Common myeloid progenitor, CD34-positive (primary cell): ENCODE data around the gene RBM47.
A peak's percentile ranks its signal among the peaks of the same experiment; 100 is the strongest.
"Not testable (repeated sequence)": the region's sequence is repeated elsewhere in the genome, so short reads cannot be mapped to it uniquely, and the experiment has no call there.

Source experiments
- CTCF ChIA-PET: fragments of 350-600 bp; sonication (Branson Sonifier 250); formaldehyde crosslinking; loops from one replicate; lab custom pipeline; 2021; ENCODE audit warnings: antibody characterized with exemption; lab: Charles Lee
- POLR2A ChIA-PET: fragments of 350-600 bp; sonication (Branson Sonifier 250); formaldehyde crosslinking; loops from one replicate; lab custom pipeline; 2021; ENCODE audit warnings: antibody characterized with exemption; lab: Charles Lee
- DNase-seq, 3 donors: peaks; one replicate each; pipeline versions ENCODE4 v3.0.0 to v3.0.0-alpha.2; 2013
- H3K27ac ChIP-seq, 2 experiments: 1 replicate in 1 of 2; 2 replicates in 1 of 2; pipeline ENCODE4 v1.7.0; 2013; ENCODE audit warnings: inconsistent platforms in 2 of 2, low read length in 2 of 2, mild to moderate bottlenecking in 2 of 2, low read depth in 1 of 2, moderate library complexity in 1 of 2; ENCODE audit not compliant: severe bottlenecking in 2 of 2, insufficient read depth in 1 of 2, poor library complexity in 1 of 2
- H3K27me3 ChIP-seq, 5 experiments: replicated peaks in 2 of 5; 1 replicate in 3 of 5; 2 replicates in 2 of 5; pipeline versions ENCODE4 v1.6.1 to v1.7.0; 2013; ENCODE audit warnings: low read length in 4 of 5, mild to moderate bottlenecking in 2 of 5, moderate library complexity in 2 of 5, inconsistent platforms in 1 of 5; ENCODE audit not compliant: insufficient read depth in 5 of 5, control insufficient read depth in 4 of 5
- H3K36me3 ChIP-seq, 4 experiments: 1 replicate in 2 of 4; 2 replicates in 2 of 4; pipeline versions ENCODE4 v1.6.1 to v1.7.0; 2013; ENCODE audit warnings: low read length in 3 of 4, control low read depth in 1 of 4, mild to moderate bottlenecking in 1 of 4; ENCODE audit not compliant: control insufficient read depth in 4 of 4, insufficient read depth in 4 of 4
- H3K4me1 ChIP-seq, 4 experiments: 1 replicate in 3 of 4; 2 replicates in 1 of 4; pipeline versions ENCODE4 v1.6.1 to v1.7.1; 2013; ENCODE audit warnings: low read length in 3 of 4, mild to moderate bottlenecking in 3 of 4, control low read depth in 1 of 4, inconsistent platforms in 1 of 4, moderate library complexity in 1 of 4; ENCODE audit not compliant: control insufficient read depth in 4 of 4, insufficient read depth in 4 of 4; ENCODE audit errors: control extremely low read depth in 1 of 4
- H3K4me3 ChIP-seq, 7 experiments: 1 replicate in 4 of 7; 2 replicates in 3 of 7; pipeline versions ENCODE4 v1.5.1 to v1.7.0; 2013; ENCODE audit warnings: mild to moderate bottlenecking in 7 of 7, low read length in 6 of 7, moderate library complexity in 6 of 7, inconsistent platforms in 2 of 7, low read depth in 2 of 7, control low read depth in 1 of 7; ENCODE audit not compliant: insufficient read depth in 4 of 7, control insufficient read depth in 1 of 7; ENCODE audit errors: extremely low read depth in 1 of 7
- H3K9me3 ChIP-seq, 5 experiments: 1 replicate in 4 of 5; 2 replicates in 1 of 5; pipeline versions ENCODE4 v1.6.1 to v1.7.1; 2013; ENCODE audit warnings: low read length in 4 of 5, mild to moderate bottlenecking in 2 of 5, inconsistent platforms in 1 of 5, low read depth in 1 of 5, moderate library complexity in 1 of 5; ENCODE audit not compliant: control insufficient read depth in 4 of 5, insufficient read depth in 2 of 5; ENCODE audit errors: control extremely low read depth in 1 of 5
- WGBS: methylation state at CpG from one replicate; pipeline ENCODE4 v1.1.5; 2013; ENCODE audit not compliant: insufficient coverage; 5-methylcytosine and 5-hydroxymethylcytosine counted together

RBM47 gene

DNA sequence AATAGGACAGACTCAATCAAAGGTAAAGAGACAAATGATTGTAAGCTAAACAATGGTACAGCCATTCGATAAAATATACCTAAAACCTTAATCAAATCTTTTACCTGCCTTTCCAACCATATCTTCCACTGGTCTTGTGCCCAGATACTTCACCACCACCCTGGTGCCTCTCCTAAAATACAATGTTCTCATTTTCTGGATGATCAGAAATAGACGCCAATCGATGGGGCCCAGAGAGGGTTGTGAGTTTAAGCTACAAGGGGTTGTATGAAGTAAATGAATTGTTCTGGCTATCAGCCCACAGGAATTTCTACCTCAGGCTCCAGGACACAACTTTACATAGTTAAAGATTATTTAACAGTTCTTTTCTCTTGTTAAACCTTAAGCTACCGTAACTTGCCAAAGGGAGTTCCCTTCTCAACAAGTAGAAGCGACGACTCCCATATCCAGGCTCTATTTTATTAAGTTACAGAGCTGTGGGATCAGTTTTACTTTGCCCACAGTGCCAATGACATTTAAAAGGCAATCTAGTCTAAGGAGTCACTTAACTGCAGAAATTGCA, 195.5 kb downstream of the RBM47 start:
- no peaks in the 10 kb centered on the region for H3K4me1 ChIP-seq
- CTCF ChIA-PET, result no interaction called here
- H3K27me3 ChIP-seq, result no peaks in the 10 kb centered on the region
- DNase-seq, result no peak
- H3K9me3 ChIP-seq, result peaks cover 0 to 3% (median 0%) of the 10 kb centered on the region in 5 experiments
- no peak overlapping the region for H3K4me3 ChIP-seq
- peaks cover 0 to 2% (median 0%) of the 10 kb centered on the region in 4 experiments for H3K36me3 ChIP-seq
- 100% methylated on average over 1 of the region's 6 CpGs for WGBS
- POLR2A ChIA-PET, result interaction anchor here (0.6 kb wide), 1 partner anchor 20 kb away, joined by 3 read pairs; no protein-coding TSS in a partner anchor
- no peak overlapping the region for H3K27ac ChIP-seq

DNA sequence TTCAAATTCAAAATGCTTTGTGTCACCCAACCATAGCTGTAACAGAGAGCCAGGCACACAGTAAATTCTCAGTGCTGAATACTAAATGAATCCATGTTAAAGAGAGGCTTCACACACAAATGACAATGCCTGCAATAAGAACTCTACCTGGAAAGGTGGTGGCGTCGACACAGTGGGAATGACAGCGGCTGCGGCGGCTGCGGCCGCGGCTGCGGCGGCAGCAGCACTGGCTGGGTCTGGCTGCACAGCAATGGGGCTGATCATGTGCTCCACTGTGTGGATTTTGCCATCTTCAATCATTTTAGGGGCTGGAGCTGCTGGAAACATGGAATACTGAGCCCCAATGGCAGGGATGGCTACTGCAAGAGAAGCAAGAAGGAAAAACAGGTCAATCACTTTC, 197.2 kb downstream of the RBM47 start:
- H3K4me1 ChIP-seq, result peaks cover 0 to under 1% (median 0%) of the 10 kb centered on the region in 4 experiments
- no peaks in the 10 kb centered on the region for H3K27me3 ChIP-seq
- H3K36me3 ChIP-seq, result peaks cover 0 to 2% (median 0%) of the 10 kb centered on the region in 4 experiments
- DNase-seq, result no peak
- CTCF ChIA-PET, result no interaction called here
- H3K4me3 ChIP-seq, result no peak overlapping the region
- H3K27ac ChIP-seq, result no peak overlapping the region
- 100% methylated on average over 6 of the region's 10 CpGs for WGBS
- no peaks in the 10 kb centered on the region for H3K9me3 ChIP-seq
- POLR2A ChIA-PET, result no interaction called here

DNA sequence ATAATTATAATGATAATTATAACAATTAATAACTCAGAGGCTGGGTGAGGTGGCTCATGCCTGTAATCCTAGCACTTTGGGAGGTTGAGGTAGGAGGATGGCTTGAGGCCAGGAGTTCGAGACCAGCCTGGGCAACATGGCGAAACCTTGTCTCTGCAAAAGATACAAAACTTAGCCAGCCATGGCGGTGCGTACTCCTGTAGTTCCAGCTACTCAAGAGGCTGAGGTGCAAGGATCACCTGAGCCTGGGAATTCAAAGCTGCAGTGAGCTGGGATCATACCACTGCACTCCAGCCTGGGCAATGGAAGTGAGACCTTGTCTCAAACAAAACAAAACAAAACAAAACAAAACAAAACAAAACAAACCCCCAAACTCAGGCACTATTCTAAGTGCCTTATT, 201.8 kb downstream of the RBM47 start:
- H3K4me3 ChIP-seq, H3K27me3 ChIP-seq, POLR2A ChIA-PET, DNase-seq, H3K36me3 ChIP-seq, H3K4me1 ChIP-seq, H3K27ac ChIP-seq, H3K9me3 ChIP-seq: not testable (repeated sequence)
- 97% methylated on average over 4 of the region's 4 CpGs for WGBS
- CTCF ChIA-PET, result interaction anchor here (0.9 kb wide), 1 partner anchor 9 kb away, joined by 3 read pairs; no protein-coding TSS in a partner anchor

DNA sequence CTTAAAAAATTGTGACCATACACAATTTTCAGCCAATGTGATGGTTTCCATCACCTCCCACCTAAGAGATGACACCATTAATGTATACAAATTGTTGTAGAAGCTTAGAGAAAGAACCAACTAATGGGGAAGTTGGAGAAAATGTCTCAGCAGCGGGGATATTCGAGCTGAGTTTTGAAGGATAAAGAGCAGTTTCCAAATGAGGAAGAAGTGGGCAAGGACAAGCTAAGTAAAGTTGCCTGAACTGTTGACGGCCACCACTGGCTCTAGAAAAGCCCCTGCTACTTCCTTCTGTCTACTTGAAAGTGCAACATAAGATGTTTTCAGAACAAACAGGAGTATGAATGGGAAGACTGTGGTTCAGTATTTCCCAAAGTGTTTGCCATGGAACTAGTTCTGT, 202.5 kb downstream of the RBM47 start:
- ChIA-PET CTCF (no interaction called here), POLR2A (no interaction called here)
- no peaks in the 10 kb centered on the region for H3K36me3 ChIP-seq
- DNase-seq, result peak; percentile 2 to 53 (median 52)
- 69% methylated on average over 3 of the region's 3 CpGs for WGBS
- peaks cover 0 to 8% (median 0%) of the 10 kb centered on the region in 4 experiments for H3K4me1 ChIP-seq
- H3K27me3 ChIP-seq, result no peaks in the 10 kb centered on the region
- no peak overlapping the region for H3K4me3 ChIP-seq
- H3K9me3 ChIP-seq, result no peaks in the 10 kb centered on the region
- no peak overlapping the region for H3K27ac ChIP-seq

DNA sequence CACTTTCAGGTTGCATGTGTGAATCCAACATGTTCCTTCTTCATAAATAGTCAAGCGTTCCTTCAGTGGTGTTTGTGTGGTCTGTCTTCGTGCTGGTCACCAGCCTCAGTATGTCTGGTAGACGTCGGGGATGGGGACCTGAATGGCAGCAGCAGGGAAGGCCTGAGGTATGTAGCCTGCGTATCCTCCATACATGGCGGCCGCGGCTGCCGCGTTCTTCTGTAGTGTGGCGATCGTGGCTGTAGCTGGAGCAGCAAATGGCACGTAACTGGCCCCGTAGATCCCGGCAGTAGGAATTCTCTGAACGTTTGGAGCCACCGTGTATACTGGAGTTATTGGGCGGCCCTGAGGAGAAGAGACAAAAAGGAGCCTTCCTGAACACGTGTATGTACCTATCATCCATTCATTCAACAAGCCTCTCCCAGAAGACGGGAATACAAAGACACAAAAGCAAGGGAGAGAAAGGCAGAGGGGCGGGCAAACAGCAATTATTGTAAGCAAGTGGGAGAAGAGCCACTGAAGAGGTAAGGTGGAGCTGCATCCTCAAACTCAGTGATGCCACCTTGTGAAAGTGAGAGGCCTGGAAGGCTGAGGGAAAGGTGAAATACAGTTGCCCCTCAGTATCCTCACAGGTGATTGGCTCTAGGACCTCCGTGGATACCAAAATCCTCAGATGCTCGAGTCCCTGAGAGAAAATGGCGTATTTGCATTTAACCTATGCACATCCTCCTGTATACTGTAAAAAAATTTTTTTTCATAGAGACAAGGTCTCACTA, 203.7 kb downstream of the RBM47 start:
- WGBS, result 96% methylated on average over 19 of the region's 24 CpGs
- ChIA-PET CTCF (no interaction called here), POLR2A (no interaction called here)
- H3K27me3 ChIP-seq, result no peaks in the 10 kb centered on the region
- H3K9me3 ChIP-seq, result no peaks in the 10 kb centered on the region
- DNase-seq, result no peak
- peaks cover 0 to 8% (median 0%) of the 10 kb centered on the region in 4 experiments for H3K4me1 ChIP-seq
- H3K36me3 ChIP-seq, result no peaks in the 10 kb centered on the region
- no peak overlapping the region for H3K4me3 ChIP-seq
- H3K27ac ChIP-seq, result no peak overlapping the region

DNA sequence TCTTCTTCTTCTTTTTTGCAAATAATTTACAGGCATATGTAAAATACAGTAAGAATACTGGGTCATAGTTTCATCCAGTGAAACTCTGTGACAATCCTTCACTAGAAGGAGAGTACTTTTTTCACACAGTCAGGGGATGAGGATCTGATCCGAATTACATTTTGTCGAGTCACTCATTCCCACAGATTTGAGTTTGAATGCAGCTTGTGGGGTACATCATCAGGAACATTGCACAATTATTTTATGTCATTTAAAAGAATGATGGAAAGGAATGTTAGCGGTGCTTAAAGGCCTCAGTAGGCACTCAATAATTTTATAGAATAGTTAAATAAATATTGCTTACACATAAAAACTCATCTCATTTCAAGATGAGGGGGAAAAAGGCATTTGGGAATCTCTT, 205.9 kb downstream of the RBM47 start:
- no peak overlapping the region for H3K4me3 ChIP-seq
- no peaks in the 10 kb centered on the region for H3K36me3 ChIP-seq
- no peaks in the 10 kb centered on the region for H3K27me3 ChIP-seq
- ChIA-PET CTCF (no interaction called here), POLR2A (no interaction called here)
- DNase-seq, result no peak
- H3K9me3 ChIP-seq, result peaks cover 0 to under 1% (median 0%) of the 10 kb centered on the region in 5 experiments
- H3K4me1 ChIP-seq, result peaks cover 0 to 8% (median 0%) of the 10 kb centered on the region in 4 experiments
- WGBS, result no CpG with 5 or more reads among the region's 3 CpGs
- no peak overlapping the region for H3K27ac ChIP-seq
